Stimulated activated CD4-positive, alpha-beta T cell treated with anti-CD3 and anti-CD28 coated beads, Interleukin-4, amount 100 ng/mL, for 24 hours (primary cell): ENCODE results near the gene TEX2.

Experiments
- DNase-seq: peaks from one replicate; pipeline ENCODE4 v3.0.0-alpha.2; 2020

The TEX2 gene

GRCh38 chr17:64269687-64270649, 6.9 kb upstream of the TEX2 start:
- no peak for DNase-seq

GRCh38 chr17:64264891-64265290, 1.8 kb upstream of the TEX2 start:
- no peak for DNase-seq

GRCh38 chr17:64262198-64262999, 661 bp downstream of the TEX2 start:
- DNase-seq = peak; percentile 64

- no peak for DNase-seq
Observed at GRCh38 chr17:64261417-64262145, 1.5 kb downstream of the TEX2 start.

DNA sequence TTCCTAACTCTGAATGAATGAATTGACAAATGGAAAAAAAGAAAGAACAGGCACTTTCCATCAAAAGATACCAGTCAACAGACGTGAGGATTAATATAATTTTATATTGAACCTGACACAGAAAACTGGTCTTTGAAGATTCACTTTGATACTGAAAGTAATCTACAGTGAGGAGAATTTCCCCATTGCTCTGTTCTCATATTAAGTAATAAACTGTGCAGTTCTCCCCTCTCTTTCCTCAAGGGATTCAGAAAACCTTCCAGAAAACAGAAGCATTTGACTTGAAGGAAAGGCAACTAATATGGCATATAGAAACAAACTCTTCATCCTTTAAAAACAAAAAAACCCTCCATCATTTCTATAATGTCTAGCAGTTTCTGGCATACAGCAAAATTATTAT, 2.2 kb downstream of the TEX2 start:
- DNase-seq = no peak

DNA sequence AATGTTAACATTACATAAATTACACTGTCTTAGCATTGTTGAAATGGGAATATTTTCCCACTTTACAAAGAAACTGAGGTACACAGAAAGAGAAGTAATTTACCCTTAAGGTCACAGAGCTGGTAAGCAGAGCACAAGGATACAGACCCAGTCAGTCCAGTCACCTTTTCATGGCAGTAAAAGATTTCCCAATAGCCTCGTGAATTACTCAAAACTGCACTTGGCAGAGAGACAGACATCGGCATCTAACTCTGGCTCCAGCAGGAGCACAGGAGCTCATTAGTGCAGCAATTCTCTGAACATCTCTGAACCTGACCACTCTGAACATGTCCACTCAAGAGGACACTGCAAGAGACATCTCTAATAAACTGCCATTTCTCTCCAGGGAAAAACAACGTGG, 3.1 kb downstream of the TEX2 start:
- DNase-seq = no peak

GRCh38 chr17:64259426-64259825, 3.6 kb downstream of the TEX2 start:
- no peak for DNase-seq

DNA sequence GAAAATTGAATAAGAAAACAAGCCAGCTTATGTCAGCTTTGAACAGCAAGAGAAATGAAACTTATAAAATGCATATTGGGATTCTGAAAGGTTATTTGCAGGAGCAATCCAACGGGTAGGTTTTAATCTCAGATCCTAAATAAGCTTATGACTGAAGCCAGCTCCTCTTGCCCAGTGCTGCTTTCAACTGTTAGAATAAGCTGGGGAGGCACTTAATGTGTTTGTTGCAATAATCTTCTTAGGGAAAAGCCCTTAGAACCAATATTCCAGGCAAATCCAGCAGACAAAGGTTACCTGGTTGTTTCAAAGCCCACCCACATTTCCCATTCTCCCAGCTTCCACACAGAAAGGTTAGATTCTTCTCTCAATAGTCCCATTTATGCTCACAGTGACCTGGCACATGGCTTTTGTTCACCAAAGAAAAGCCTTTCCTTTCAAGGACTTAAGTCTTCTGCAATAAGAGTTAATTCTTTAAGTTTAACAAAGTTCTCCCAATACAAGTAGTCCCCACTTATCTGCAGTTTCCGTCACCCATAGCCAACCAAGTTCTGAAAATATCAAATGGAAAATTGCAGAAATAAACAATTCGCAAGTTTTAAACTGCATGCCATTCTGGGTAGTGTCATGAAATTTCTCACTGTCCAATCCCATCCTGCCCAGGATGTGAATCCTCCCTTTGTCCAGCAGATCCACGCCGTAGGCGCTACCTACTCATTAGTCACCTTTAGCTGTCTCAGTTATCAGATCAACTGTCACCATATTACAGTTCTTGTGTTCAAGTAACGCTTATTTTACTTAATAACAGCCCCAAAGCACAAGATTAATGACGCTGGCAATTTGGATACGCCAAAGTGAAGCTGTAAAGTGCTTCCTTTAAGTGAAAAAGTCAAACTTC, 5.9 kb downstream of the TEX2 start:
- no peak for DNase-seq

- DNase-seq = no peak
Observed at GRCh38 chr17:64255764-64256163, 7.3 kb downstream of the TEX2 start.

- no peak for DNase-seq
Observed at GRCh38 chr17:64254755-64255154, 8.3 kb downstream of the TEX2 start.

- no peak for DNase-seq
Observed at GRCh38 chr17:64253470-64253869, 9.6 kb downstream of the TEX2 start.

- no peak for DNase-seq
Observed at GRCh38 chr17:64252831-64253230, 10.2 kb downstream of the TEX2 start.

DNA sequence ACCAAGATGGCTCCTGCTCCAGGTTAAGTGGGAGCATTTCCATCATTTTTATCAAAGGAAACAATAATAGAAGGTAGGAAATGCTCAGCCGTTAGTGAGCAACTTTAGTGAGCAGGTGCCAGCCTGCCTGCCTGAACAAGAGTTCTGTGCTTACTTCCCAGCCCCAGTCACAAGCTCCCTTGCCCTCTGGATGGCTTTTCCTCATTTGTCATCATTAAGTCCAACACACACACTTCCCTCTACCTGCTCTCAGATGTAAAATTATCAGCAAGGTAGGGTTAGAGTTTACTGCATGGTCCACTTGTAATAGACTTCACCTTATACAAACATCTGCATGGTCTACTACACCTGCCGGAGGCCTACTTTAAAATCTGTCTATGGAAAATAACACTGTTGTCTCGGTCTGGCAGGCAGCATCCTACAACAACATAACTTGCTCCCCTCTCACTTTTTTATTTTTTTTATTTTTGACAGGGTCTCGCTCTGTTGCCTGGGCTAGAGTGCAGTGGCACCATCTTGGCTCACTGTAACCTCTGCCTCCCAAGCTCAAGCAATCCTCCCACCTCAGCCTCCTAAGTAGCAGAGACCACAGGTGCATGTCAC, 12.7 kb downstream of the TEX2 start:
- no peak for DNase-seq

GRCh38 chr17:64247836-64248235, 15.2 kb downstream of the TEX2 start:
- no peak for DNase-seq

DNA sequence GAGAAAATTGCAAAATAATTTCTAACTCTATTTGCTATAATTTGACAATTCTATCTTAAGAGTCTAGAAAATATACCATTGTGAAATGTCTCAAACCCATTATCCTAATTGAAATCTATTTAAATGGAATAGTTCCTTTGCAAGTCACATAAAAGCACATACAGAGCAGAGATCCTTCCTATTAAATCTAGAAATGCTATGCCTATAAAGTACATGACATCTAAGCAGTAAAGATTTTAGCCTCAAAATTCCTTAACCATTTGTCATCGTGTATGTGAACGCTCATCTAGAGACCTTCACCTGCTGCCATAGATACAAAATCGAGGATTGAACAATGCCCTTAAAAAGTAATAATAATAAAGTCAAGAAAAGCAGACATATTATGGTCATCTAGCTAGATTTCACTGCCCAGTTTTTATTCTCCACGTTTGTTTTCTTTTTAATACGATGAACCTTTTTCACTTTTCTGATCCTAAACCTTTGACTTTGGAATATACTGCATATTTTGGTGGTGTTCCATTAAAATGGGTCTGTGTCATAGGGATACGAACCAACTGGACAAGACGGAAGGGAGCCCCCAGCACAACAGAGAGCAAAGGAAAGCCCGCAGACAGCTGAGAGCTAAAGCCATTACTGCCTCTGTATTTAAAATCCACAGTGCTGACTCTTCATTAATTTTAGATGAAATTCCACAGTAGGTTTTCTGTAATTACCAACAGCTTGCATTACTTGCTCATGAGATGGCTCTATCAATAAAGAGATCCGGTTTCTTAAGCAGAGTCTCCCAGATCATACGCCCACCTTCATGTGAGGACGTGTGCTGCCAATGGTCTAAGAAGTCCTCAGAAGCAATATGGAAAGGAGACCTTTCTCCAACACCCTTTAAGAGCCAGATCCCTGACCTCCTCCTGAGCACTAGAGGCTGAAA, 17.6 kb downstream of the TEX2 start:
- DNase-seq = no peak

DNA sequence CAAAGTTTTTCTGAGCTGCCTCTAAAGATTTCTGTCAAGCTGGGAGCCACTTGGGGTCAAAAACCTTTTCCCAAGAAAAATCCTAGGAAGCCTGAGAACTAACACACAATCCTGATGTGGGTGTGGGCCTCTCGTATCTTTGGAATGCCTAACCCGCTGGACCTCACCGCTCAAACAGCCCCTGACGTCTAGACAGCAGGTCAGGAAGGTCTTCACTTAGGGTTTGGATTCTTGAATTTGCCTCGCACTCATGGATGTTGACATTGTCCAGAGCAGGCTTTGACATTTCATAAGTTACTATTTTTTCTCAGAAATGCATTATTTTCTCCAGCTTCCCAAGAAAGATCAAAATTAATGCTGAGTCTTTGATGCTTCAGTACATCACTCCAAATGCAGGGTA, 18.9 kb downstream of the TEX2 start:
- DNase-seq = no peak

GRCh38 chr17:64243340-64243739, 19.7 kb downstream of the TEX2 start:
- no peak for DNase-seq

DNA sequence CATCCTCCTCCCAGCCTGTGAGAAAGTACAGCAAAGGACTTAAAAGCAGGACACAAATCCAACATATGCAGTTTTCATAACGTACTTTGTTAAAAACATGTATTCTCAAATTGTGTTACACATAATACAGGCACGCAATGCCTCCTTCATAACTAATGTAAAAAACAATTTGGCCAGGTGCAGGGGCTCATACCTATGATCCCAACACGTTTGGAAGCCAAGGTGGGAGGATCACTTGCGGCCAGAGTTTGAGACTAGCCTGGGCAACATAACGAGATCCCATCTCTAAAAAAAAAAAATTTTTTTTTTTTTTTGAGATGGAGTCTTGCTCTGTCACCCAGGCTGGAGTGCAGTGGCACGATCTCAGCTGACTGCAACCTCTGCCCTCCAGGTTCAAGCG, 20.4 kb downstream of the TEX2 start:
- DNase-seq = no peak

- DNase-seq = no peak
Observed at GRCh38 chr17:64240741-64241347, 22.2 kb downstream of the TEX2 start.

GRCh38 chr17:64240261-64240740, 22.8 kb downstream of the TEX2 start:
- no peak for DNase-seq
